Activated CD8-positive, alpha-beta memory T cell treated with anti-CD3 and anti-CD28 coated beads for 48 hours (primary cell): ENCODE data around the gene KRTAP1-1.
"Not testable (repeated sequence)": the region's sequence is repeated elsewhere in the genome, so short reads cannot be mapped to it uniquely, and the experiment has no call there.

Source experiments
- DNase-seq, 3 experiments: peaks; one replicate each; pipeline ENCODE4 v3.0.0-alpha.2; 2020; ENCODE audit warnings: low read depth in 2 of 3, low spot score in 2 of 3

Gene KRTAP1-1

GRCh38 chr17:41057547-41057946 is 16.3 kb upstream of the KRTAP1-1 start:
- DNase-seq: no peak

GRCh38 chr17:41055130-41055529 is 13.9 kb upstream of the KRTAP1-1 start, which contains the start of gene KRTAP2-2:
Gene KRTAP2-2, minus strand, starts transcription at chr17:41055230. Its CDS starts 19 bp downstream, at chr17:41055211.
- DNase-seq: not testable (repeated sequence)

GRCh38 chr17:41054556-41054955 is 13.3 kb upstream of the KRTAP1-1 start:
- DNase-seq: not testable (repeated sequence)

- DNase-seq: no peak
Measured at GRCh38 chr17:41054025-41054424, 12.8 kb upstream of the KRTAP1-1 start.

GRCh38 chr17:41052566-41052965 is 11.3 kb upstream of the KRTAP1-1 start:
- DNase-seq: no peak

- no peak for DNase-seq
Measured at GRCh38 chr17:41049110-41049509, 7.9 kb upstream of the KRTAP1-1 start.

GRCh38 chr17:41048441-41048840 is 7.2 kb upstream of the KRTAP1-1 start:
- DNase-seq: no peak

- not testable (repeated sequence) for DNase-seq
Measured at GRCh38 chr17:41046735-41047465, 5.7 kb upstream of the KRTAP1-1 start, which contains the start of gene KRTAP2-1. Gene KRTAP2-1, minus strand, starts transcription at chr17:41047316. Its CDS starts 49 bp downstream, at chr17:41047267.

GRCh38 chr17:41042953-41043352 is 1.7 kb upstream of the KRTAP1-1 start:
- no peak for DNase-seq

- no peak for DNase-seq
Measured at GRCh38 chr17:41037853-41038350, 3.3 kb downstream of the KRTAP1-1 start.

GRCh38 chr17:41034346-41034935 is 6.8 kb downstream of the KRTAP1-1 start, which contains the start of gene KRTAP1-3:
Gene KRTAP1-3, minus strand, starts transcription at chr17:41034874. Its CDS starts 53 bp downstream, at chr17:41034821.
- not testable (repeated sequence) for DNase-seq

- no peak for DNase-seq
Measured at GRCh38 chr17:41029633-41030245, 11.5 kb downstream of the KRTAP1-1 start, which contains the start of gene KRTAP1-4. Gene KRTAP1-4, minus strand, starts transcription at chr17:41030195. Its CDS starts 117 bp downstream, at chr17:41030078.

GRCh38 chr17:41026715-41027471 is 14.4 kb downstream of the KRTAP1-1 start, which contains the start of gene KRTAP1-5:
Gene KRTAP1-5, minus strand, starts transcription at chr17:41027208. Its CDS starts 53 bp downstream, at chr17:41027155.
- DNase-seq: no peak

- DNase-seq: no peak
Measured at GRCh38 chr17:41024697-41025096, 16.6 kb downstream of the KRTAP1-1 start.

- no peak for DNase-seq
Measured at GRCh38 chr17:41020336-41020735, 20.9 kb downstream of the KRTAP1-1 start.

- DNase-seq: no peak
Measured at GRCh38 chr17:41019415-41019814, 21.8 kb downstream of the KRTAP1-1 start.

- DNase-seq: no peak
Measured at GRCh38 chr17:41018541-41018940, 22.7 kb downstream of the KRTAP1-1 start.

- DNase-seq: no peak
Measured at GRCh38 chr17:41016578-41017215, 24.6 kb downstream of the KRTAP1-1 start.

- DNase-seq: no peak
Measured at GRCh38 chr17:41015454-41015853, 25.8 kb downstream of the KRTAP1-1 start.

GRCh38 chr17:41013606-41014005 is 27.6 kb downstream of the KRTAP1-1 start:
- DNase-seq: no peak
